SHP77 treated with DMSO at 0.1 percent for 48 hours (cell line): ENCODE measurements around the gene TPSB2.

ENCODE experiments used
- DNase-seq: peaks from one replicate; lab custom pipeline; 2025; lab: John Stamatoyannopoulos, UW

Gene TPSB2

GRCh38 chr16:1182950-1183907, 46.8 kb downstream of the TPSB2 start:
- no peak for DNase-seq

DNA sequence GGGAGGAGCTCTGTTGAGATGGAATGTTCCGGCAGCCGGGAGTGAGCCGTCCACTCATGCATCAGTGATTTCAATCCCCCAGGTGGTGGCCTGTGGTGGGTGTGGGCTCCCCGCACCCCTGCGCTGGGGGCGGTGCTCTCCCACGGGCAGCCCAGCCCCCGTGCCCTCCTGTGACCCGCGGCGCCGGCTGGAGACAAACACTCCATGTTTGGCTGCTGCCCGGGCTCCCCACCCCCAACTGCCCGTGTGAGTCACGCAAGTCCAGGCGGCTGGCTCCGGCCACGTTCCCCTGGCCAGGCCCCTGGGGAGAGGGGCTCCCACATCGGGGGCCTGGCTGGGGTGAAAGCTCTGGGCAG, 47.7 kb downstream of the TPSB2 start:
- DNase-seq: no peak

GRCh38 chr16:1181404-1182315, 48.3 kb downstream of the TPSB2 start:
- no peak for DNase-seq

- DNase-seq: no peak
Observed at GRCh38 chr16:1180549-1181403, 49.2 kb downstream of the TPSB2 start.
